K562 (cell line): Measurements from ENCODE around the gene EXOC3L1. TPM values are rescaled to one million over a fixed set of nuclear protein-coding genes. Genes with fewer than 3 reads are reported as not detected.

Experiments
- CREM ChIP-seq: IDR thresholded peaks from 2 replicates; pipeline ENCODE4 v1.6.1; 2014; ENCODE audit warnings: antibody characterized with exemption, low read depth
- FOXK1 ChIP-seq: sonication (generic); formaldehyde crosslinking; IDR thresholded peaks from 2 replicates; pipeline ENCODE4 v1.8.0; 2022; ENCODE audit warnings: missing genetic modification reagents, mild to moderate bottlenecking, borderline replicate concordance
- MAZ ChIP-seq, 2 experiments: fragments of 450-650 bp in 1 of 2; sonication (generic) in 1 of 2; formaldehyde crosslinking; IDR thresholded peaks in 1 of 2; conservative IDR thresholded peaks in 1 of 2; 2 replicates each; pipeline versions ENCODE4 v1.4.0 to v1.5.0; 2020; ENCODE audit warnings: mild to moderate bottlenecking in 1 of 2, missing genetic modification reagents in 1 of 2
- NR3C1 ChIP-seq: sonication (generic); formaldehyde crosslinking; IDR thresholded peaks from 2 replicates; pipeline ENCODE4 v1.8.1; 2022; ENCODE audit warnings: missing genetic modification reagents
- RBM17 ChIP-seq: fragments of 200-400 bp; formaldehyde crosslinking; IDR thresholded peaks from 2 replicates; pipeline ENCODE4 v1.6.1; 2017; ENCODE audit warnings: low read depth, mild to moderate bottlenecking, low read length, borderline replicate concordance
- RCOR1 ChIP-seq, 2 experiments: IDR thresholded peaks; 2 replicates each; pipeline ENCODE4 v1.6.1; 2012; ENCODE audit warnings: low read depth in 2 of 2, low read length in 2 of 2, borderline replicate concordance in 1 of 2, improper control_type of control experiment in 1 of 2
- RFX7 ChIP-seq: fragments of 250-450 bp; sonication (Bioruptor Pico); IDR thresholded peaks from 2 replicates; pipeline ENCODE4 v1.5.1; 2021; ENCODE audit warnings: mild to moderate bottlenecking
- SMARCA4 ChIP-seq: fragments of 450-650 bp; IDR thresholded peaks from 2 replicates; pipeline ENCODE4 v1.6.1; 2016
- TCF7L2 ChIP-seq: fragments of 150-350 bp; IDR thresholded peaks from 2 replicates; pipeline ENCODE4 v1.6.1; 2016; ENCODE audit warnings: low read depth, mild to moderate bottlenecking, low read length, moderate library complexity
- ZBTB7A ChIP-seq: IDR thresholded peaks from 2 replicates; pipeline ENCODE4 v1.6.1; 2011; ENCODE audit warnings: low read depth, mild to moderate bottlenecking, low read length, moderate library complexity, borderline replicate concordance; ENCODE audit not compliant: control insufficient read depth
- ZNF76 ChIP-seq: fragments of 250-450 bp; sonication (Bioruptor Pico); IDR thresholded peaks from 2 replicates; pipeline ENCODE4 v1.4.0; 2020; ENCODE audit warnings: mild to moderate bottlenecking, moderate library complexity, borderline replicate concordance
- polyA plus RNA-seq, 8 experiments: library from polyadenylated mRNA; depleted of rRNA in 4 of 8; stranded (reverse) in 5 of 8; unstranded in 3 of 8; fragments of >200 nt; fragmentation: Nextera tagmentation in 2 of 8; fragmentation: Illumina TruSeq in 1 of 8; extraction: Ambion mirVana in 2 of 8; extraction: Trizol in 1 of 8; gene quantifications; 2 replicates each; pipeline versions ENCODE4 v1.2.1 to v1.2.3, GENCODE V29; 2011 to 2014; ENCODE audit warnings: inconsistent platforms in 1 of 8, missing spikeins in 1 of 8
- total RNA-seq, 7 experiments: library from RNA; depleted of rRNA in 6 of 7; stranded (reverse); fragments of >200 nt in 6 of 7; fragmentation: Illumina TruSeq in 2 of 7; extraction: Trizol in 2 of 7; gene quantifications; 2 replicates each; pipeline versions ENCODE4 v1.2.1 to v1.2.3, GENCODE V29; 2011 to 2021; ENCODE audit warnings: low replicate concordance in 1 of 7
- TF ChIP-seq, protein P1 (sequence below): IDR thresholded peaks from 3 replicates; pipeline ENCODE4 v1.6.1; 2011; ENCODE audit warnings: borderline replicate concordance, mild to moderate bottlenecking; ENCODE audit not compliant: insufficient read length, insufficient read depth
- TF ChIP-seq, protein P2 (sequence below): fragments of 200-600 bp; sonication (generic); IDR thresholded peaks from one replicate; pipeline ENCODE4 v1.6.1; 2012; ENCODE audit warnings: mild to moderate bottlenecking, low read depth, low read length, inconsistent platforms
- TF ChIP-seq, protein P3 (sequence below): fragments of 250-450 bp; sonication (Bioruptor Pico); IDR thresholded peaks from 2 replicates; pipeline ENCODE4 v1.5.0; 2021

EXOC3L1 gene
- total and polyA plus RNA-seq, 9 of the 15 experiments (the other 6 are each of a cell fraction or from before 2014, with no cell fraction given), result 0.08 TPM; not detected in 8

DNA sequence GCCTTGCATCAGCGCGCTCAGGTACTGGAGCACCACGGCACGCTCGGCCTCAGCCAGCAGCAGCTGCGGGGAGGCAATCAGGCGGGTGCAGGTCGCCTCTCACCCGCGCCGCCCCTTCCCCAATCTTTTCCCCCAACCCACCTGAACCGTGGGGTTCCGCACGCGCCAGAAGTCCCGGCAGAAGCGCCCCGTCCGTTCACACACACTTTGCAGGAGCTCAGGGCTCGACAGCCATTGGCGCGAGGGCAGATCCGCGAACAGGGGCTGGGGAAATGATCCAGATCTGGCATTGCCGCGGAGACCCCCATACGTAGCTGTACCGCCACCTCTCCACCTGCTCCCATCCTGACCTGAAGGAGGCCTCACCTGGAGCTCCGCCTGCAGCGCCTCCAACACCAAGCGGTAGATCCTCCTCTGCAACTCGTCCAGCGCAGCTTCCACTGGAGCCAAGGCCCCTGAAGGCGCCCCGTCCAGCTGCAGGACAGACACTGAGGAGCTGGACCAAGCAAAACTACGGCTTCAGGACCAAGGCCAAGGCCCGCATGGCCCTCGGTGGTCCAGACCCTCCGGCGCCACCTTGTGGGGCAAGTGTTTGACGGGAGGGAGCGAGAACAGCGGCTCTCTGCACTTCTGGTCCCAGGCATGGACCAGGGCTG is 4.8 kb downstream of the EXOC3L1 start (continued):
- TF ChIP-seq RCOR1 (IDR thresholded peaks at IDR 0.05; ENCODE audit: borderline replicate concordance in 1 of 2, low read depth in 2 of 2, low read length in 2 of 2) (peak in 1 of 2 experiments; percentile 92; a peak in 2 of 4 replicates), MAZ (CRISPR knock-in tag; conservative IDR thresholded peaks at IDR 0.05 in 1 of 2, IDR thresholded peaks at IDR 0.05 in 1 of 2) (peak in 1 of 2 experiments; percentile 97; a peak in 2 of 4 replicates), ZBTB7A (peak; percentile 95), RFX7 (CRISPR knock-in tag) (no peak), ZNF76 (CRISPR knock-in tag) (no peak), RBM17 (no peak), CREM (peak; percentile 73), SMARCA4 (peak; percentile 94), TCF7L2 (no peak), FOXK1 (CRISPR knock-in tag) (peak; percentile 74; the same call in 1 of the 2 replicates), NR3C1 (CRISPR knock-in tag) (peak; percentile 87; the same call in 1 of the 2 replicates)
- TF ChIP-seq, protein P1, sequence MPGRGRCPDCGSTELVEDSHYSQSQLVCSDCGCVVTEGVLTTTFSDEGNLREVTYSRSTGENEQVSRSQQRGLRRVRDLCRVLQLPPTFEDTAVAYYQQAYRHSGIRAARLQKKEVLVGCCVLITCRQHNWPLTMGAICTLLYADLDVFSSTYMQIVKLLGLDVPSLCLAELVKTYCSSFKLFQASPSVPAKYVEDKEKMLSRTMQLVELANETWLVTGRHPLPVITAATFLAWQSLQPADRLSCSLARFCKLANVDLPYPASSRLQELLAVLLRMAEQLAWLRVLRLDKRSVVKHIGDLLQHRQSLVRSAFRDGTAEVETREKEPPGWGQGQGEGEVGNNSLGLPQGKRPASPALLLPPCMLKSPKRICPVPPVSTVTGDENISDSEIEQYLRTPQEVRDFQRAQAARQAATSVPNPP, result no peak
- TF ChIP-seq, protein P2, sequence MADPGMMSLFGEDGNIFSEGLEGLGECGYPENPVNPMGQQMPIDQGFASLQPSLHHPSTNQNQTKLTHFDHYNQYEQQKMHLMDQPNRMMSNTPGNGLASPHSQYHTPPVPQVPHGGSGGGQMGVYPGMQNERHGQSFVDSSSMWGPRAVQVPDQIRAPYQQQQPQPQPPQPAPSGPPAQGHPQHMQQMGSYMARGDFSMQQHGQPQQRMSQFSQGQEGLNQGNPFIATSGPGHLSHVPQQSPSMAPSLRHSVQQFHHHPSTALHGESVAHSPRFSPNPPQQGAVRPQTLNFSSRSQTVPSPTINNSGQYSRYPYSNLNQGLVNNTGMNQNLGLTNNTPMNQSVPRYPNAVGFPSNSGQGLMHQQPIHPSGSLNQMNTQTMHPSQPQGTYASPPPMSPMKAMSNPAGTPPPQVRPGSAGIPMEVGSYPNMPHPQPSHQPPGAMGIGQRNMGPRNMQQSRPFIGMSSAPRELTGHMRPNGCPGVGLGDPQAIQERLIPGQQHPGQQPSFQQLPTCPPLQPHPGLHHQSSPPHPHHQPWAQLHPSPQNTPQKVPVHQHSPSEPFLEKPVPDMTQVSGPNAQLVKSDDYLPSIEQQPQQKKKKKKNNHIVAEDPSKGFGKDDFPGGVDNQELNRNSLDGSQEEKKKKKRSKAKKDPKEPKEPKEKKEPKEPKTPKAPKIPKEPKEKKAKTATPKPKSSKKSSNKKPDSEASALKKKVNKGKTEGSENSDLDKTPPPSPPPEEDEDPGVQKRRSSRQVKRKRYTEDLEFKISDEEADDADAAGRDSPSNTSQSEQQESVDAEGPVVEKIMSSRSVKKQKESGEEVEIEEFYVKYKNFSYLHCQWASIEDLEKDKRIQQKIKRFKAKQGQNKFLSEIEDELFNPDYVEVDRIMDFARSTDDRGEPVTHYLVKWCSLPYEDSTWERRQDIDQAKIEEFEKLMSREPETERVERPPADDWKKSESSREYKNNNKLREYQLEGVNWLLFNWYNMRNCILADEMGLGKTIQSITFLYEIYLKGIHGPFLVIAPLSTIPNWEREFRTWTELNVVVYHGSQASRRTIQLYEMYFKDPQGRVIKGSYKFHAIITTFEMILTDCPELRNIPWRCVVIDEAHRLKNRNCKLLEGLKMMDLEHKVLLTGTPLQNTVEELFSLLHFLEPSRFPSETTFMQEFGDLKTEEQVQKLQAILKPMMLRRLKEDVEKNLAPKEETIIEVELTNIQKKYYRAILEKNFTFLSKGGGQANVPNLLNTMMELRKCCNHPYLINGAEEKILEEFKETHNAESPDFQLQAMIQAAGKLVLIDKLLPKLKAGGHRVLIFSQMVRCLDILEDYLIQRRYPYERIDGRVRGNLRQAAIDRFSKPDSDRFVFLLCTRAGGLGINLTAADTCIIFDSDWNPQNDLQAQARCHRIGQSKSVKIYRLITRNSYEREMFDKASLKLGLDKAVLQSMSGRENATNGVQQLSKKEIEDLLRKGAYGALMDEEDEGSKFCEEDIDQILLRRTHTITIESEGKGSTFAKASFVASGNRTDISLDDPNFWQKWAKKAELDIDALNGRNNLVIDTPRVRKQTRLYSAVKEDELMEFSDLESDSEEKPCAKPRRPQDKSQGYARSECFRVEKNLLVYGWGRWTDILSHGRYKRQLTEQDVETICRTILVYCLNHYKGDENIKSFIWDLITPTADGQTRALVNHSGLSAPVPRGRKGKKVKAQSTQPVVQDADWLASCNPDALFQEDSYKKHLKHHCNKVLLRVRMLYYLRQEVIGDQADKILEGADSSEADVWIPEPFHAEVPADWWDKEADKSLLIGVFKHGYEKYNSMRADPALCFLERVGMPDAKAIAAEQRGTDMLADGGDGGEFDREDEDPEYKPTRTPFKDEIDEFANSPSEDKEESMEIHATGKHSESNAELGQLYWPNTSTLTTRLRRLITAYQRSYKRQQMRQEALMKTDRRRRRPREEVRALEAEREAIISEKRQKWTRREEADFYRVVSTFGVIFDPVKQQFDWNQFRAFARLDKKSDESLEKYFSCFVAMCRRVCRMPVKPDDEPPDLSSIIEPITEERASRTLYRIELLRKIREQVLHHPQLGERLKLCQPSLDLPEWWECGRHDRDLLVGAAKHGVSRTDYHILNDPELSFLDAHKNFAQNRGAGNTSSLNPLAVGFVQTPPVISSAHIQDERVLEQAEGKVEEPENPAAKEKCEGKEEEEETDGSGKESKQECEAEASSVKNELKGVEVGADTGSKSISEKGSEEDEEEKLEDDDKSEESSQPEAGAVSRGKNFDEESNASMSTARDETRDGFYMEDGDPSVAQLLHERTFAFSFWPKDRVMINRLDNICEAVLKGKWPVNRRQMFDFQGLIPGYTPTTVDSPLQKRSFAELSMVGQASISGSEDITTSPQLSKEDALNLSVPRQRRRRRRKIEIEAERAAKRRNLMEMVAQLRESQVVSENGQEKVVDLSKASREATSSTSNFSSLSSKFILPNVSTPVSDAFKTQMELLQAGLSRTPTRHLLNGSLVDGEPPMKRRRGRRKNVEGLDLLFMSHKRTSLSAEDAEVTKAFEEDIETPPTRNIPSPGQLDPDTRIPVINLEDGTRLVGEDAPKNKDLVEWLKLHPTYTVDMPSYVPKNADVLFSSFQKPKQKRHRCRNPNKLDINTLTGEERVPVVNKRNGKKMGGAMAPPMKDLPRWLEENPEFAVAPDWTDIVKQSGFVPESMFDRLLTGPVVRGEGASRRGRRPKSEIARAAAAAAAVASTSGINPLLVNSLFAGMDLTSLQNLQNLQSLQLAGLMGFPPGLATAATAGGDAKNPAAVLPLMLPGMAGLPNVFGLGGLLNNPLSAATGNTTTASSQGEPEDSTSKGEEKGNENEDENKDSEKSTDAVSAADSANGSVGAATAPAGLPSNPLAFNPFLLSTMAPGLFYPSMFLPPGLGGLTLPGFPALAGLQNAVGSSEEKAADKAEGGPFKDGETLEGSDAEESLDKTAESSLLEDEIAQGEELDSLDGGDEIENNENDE, result no peak
- TF ChIP-seq, protein P3, sequence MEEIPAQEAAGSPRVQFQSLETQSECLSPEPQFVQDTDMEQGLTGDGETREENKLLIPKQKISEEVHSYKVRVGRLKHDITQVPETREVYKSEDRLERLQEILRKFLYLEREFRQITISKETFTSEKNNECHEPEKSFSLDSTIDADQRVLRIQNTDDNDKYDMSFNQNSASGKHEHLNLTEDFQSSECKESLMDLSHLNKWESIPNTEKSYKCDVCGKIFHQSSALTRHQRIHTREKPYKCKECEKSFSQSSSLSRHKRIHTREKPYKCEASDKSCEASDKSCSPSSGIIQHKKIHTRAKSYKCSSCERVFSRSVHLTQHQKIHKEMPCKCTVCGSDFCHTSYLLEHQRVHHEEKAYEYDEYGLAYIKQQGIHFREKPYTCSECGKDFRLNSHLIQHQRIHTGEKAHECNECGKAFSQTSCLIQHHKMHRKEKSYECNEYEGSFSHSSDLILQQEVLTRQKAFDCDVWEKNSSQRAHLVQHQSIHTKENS (CRISPR knock-in tag), result no peak
